Ramos (cell line): ENCODE measurements around the gene PLCH2.
"Not testable (repeated sequence)": the region's sequence is repeated elsewhere in the genome, so short reads cannot be mapped to it uniquely, and the experiment has no call there.

ENCODE experiments used
- in situ Hi-C: fragments of 300-500 bp; cut with MboI; formaldehyde crosslinking; loops from one replicate; pipeline ENCODE4 v1.14.3; 2022; ENCODE audit warnings: low sequenced_read_pairs; ENCODE audit not compliant: unreplicated experiment

The PLCH2 gene

DNA sequence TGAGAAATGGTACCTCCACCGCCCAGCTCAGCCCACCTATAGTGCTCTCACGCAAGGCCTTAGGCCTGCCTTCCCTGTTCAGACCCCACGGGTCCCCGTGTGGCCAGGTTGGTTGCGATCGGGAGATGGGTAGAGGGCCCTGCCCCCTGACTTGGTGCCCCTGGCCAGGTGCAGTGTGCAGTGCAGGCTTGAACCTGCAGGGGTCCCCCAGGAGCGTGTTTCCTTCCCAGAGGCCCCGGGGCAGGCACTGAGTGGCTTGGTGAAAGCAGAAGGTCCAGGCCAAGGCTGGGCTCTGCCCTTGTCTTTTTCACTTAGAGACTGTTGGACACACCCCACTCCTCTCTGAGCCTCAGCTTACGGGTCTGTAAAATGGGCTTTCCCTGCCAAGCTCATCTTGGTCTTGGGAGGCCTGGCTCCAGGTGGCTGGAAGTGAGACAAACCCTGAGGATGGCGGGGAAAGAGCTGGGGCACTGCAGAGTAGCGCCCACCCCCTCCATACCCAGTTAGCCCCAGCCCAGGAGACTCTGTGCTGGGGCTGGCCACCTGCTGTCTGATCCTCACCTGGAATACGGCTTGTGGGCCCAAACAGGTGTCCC is 63.3 kb downstream of the PLCH2 start:
- in situ Hi-C loops: no loop called here

DNA sequence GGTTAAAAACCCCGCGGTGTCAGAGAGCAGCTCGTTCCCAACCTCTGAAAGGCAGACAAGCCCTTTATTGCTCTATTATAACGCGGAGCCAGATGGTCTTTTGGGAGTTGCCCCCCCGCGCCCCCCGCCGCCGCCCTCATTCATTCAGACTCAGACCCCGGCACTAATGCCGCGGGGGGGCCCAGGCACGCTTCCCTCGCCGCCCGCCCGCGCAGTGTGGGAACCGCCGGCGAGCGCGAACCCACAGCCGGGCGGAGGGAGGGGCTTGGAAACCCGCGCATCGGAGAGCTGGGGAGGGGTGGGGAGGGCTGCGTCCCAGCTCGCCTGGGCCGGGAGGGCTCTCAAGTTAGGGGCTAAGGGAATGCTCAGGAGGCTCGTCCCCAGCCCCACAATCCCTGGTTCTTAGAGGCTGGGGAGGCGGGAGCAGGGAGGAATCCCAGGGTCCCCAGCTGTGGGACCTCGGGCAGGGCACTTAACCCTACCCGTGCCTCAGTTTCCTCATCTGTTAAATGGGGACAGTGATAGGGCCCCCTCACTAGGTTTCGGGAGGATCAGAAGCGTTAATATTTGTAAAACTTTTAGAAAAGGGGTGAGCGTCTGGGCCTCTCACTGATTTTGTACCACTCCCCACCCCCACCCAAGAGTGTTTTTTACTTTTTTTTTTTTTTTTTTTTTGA is 64.9 kb downstream of the PLCH2 start:
- in situ Hi-C loops: no loop called here

DNA sequence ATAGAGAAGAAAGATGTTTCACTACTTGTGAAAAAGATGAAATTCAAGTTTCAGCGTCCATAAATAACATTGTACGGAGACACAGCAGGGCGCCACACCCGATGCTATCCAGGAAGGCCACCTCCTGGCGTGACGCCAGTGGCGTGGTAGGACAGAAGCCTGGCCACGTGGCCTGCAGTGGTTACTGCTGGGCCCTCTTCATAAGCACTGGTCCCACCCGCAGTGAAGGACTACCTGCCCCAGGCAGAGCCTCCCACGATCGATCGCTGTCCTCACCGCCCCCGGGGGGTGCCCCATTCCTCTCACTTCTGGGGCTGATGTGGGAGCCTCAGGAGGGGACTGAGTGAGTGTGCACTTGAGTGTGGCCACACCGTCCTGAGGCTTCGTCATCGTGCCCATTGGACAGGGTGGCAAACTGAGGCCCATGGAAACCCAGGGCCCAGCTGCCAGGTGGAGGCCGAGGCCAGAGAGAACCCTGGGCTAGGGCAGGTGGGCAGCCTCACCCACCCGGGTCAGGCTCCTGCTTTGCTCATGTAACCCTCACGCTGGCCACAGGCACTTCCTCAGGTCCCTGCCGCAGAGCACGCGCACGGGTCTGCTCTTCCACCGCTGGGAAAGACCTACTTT is 65.6 kb downstream of the PLCH2 start:
- in situ Hi-C loops: no loop called here

DNA sequence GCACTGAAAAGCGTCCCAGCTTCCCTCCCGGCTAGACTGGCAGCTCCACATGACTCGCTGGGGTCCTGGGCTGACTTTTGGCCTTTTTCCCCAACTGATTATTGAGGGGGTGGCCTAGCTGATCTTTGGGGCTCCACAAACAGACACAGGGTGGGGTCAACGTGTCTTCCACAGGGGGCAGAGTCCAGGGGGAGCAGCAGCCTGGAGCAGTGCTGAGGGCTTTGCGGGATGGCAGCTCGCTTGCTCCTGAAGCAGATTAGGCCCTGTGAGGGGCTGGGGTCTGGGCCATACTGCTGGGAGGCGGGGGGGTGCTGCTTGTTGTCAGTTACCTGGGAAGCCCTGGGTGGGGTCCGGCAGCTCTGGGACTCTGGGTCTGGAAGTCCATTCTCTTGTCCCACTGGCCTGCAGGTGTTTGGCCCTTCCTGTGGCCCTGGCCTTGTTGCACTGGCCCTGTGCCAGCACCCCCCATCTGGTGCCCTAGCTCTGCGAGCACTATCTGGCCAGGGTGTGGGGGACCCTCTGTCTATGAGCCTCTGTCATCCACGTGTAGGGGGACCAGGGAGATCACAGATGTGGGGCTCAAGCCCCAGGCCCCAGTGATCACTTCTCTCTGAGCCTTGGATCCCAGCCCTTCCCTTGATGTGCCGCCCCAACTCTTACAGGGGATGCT is 66.3 kb downstream of the PLCH2 start:
- in situ Hi-C loops: no loop called here

DNA sequence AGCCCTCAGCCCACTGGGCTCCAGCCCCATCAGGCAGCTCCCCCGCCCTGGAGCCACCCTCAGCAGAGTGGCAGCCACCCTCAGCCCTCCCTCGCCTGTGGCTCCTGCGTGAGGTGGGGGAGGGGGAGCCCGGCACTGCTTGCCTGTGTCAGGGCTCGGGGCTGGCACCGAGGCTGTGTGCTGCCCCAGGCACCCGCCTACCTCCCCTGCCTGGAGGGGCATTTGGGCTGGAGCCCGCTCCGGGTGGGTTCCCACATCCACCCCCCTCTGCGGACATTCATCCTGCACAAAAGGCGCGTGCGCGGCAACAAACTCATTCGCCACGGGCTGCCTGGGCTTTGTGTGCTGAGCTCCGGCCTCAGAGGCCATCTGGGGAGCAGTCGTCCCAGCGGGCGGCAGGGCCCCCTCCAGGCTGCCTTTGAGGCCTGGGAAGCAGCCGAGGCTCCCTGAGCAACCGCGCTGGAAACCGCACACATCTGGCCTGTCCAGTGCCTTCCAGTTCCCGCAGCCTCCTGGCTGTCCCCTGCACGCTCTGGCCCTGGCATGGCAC is 67.5 kb downstream of the PLCH2 start:
- in situ Hi-C loops: no loop called here

DNA sequence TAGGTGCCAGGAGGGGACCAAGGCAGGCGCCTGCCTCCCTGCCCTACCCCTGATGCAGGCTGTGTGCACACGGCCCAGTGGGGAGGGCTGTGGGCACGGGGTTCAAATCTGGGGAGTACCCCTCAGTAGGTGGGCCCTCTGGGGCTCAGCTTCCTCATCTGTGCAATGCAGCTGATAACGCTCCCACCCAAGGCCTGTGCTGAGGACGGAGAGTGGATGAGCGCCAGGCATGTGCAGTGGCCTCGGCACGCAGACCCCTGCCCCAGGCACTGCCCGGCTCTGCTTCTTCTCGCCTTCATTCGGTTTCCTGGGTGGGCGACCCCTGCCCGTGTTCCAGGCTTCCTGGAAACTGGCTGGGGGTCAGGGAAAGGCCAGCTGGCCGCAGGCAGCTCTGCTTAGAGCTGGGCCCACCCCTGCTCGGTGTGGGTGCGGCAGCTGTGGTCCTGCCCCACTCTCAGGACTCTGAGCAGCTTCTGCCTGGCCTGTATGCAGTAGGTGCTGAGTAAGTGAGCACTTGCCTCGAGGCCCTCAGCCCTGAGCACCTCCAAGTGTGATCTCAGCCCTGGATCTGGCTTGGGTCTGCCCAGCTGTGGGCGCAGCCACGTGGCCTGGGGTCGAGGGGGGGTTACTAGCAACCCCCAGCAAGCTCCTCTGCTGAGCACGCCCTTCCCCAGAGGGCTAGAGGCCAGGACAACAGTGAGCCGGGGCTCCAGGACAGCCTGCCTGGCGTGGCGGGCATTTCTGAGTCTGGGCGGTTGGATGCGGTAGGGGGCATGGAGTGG is 68.2 kb downstream of the PLCH2 start:
- in situ Hi-C loops: no loop called here

DNA sequence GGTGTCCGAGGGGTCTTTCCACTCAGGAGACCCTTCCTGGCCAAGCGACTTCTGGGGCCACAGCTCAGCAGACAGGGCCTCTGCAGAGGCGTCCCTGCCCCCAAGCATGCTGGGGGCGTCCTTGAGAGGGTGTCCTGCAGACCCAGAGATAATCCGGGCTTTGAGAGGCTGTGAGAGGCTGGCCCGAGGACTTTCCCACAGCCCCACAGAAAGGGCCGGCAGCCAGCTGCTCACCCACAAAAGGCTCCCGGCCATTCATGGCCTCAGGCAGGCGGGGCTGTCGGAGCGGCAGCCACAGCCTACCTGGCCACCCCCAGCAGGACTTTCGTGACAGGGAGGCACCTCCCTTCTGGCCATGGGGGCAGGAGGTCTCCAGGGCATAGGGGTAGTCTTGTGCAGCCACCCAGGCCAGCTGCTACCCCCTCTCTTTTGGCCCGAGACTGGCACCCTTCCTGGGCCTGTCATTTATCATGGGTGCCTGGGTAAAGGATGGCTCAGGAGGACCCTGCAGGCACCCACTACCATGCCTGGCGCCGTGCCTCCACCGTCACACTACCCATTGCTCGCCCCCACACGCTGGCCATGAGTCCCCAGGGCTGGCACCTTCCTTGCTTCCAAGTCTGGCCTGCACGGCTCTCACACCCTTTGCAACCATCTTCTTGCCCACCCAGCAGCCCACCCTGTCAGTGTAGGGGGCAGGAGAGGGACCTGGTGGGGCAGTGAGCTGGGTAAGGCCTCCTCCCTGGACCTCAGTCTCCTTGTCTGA is 69.0 kb downstream of the PLCH2 start:
- in situ Hi-C loops: loop anchor here (5.0 kb wide), 1 partner anchor 133 kb away; the partner anchor contains the start of gene PEX10

DNA sequence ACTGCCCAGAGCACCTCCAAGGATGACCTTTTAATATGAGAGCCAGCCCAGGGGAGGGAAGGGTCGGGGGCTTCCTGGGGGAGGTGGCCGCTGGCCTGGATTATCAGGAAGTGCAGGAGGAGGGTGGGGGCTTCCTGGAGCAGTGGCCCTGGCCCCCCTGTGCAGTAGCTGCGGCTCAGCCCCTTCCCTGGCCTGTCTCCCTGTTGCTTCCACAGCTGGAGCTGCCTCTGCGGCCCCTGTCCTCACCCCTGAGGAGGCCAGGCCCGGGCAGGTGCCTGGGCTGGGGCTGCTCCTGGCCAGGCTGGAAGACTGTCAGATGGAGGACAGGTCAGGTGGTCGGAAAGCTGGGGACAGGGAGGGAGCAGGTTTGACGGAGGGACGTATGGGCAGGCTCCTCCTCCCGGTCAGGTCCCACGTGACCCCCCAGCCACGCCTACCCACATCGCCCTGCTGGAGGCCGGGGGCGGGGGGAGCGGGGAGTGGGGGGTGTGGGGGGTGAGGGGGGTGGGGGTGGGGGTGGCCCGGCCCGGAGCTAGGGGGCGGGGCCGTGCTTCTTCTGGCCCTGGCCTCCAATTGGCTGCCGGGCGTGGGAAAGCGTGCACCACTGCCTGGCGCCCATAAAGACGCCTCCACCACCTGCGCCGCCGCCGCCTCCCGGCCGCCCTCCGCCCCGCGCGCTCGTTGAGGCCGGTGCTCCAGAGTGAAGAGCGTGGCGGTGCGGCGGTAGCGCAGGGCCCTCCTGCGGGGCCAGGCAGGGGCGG is 69.8 kb downstream of the PLCH2 start:
- in situ Hi-C loops: loop anchor here (5.0 kb wide), 1 partner anchor 134 kb away; the partner anchor contains the start of gene PEX10

DNA sequence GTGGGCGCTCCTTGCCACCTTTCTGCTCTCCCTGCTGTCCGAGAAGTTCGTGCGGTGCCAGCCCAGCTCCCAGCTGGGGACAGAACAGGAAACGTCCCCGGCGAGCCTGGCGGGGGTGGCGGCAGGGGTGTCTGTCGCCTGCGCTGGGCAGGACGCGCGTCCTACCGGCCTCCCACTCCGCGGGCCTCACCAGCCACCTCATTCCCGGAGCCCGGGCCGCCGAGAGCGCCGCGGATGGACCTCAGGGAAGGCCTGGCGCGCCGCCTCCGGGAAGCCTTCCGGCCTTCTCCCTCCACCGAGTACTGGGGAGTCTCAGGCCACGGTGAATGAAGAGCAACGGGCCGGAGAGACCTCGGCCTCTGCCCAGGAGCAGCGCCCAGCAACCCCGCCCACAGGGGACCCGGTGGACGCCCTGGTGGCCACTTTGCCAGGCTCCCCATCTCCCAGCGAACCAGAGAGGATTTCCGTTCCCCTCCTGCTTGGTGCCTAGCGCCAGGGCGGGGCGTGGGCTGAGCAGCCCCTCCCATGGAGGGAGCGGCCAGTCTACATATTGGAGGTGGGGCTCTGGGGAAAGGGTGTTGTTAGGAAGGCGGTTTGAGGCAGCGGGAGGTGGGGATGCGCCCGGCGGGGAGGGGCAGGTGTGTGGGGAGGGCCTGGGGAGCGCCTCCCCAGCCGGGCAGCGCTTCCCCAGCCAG is 70.6 kb downstream of the PLCH2 start:
- in situ Hi-C loops: loop anchor here (5.0 kb wide), 1 partner anchor 134 kb away; the partner anchor contains the start of gene PEX10

DNA sequence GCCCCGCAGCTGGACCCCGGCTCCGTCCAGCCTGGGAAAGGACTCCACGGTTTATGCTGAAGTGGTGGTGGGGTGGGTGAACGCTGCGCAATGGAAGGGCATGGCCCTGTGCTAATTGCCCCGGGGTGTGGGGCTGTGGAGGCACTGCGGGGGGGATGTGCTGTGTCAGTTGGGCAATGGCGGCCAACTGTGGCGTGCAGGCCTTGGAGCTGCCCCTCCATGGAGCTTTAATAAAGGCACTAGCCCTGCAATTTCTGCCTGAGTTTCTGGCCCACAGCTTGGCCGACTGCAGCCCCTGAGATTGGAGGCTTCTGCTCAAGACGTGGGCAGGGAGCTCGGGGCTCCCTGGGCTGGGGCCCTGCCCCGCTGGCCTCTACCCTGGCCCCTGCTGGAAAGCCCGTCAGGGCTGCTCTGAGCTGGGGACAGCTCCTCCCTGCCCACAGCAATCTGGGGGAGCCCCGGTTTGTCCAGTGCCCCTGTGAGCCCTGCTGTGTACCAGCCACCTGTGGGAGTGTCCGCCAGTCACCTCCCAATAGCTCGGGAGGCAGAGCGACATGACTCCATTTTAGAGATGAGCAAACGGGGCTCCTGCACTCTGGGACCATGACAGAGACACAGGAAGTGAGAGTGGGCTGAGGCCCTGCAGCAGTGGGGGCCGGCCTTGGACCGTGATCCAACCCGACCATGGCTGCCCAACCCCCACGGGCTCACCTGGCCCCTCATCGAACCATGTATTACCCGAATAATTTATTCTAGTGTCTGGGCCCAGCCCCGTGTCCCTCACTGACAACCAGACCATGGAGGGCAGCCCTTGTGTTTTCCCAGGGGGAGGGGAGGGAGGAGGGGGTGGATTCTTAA is 71.3 kb downstream of the PLCH2 start:
- in situ Hi-C loops: loop anchor here (5.0 kb wide), 1 partner anchor 135 kb away; the partner anchor contains the start of gene PEX10

DNA sequence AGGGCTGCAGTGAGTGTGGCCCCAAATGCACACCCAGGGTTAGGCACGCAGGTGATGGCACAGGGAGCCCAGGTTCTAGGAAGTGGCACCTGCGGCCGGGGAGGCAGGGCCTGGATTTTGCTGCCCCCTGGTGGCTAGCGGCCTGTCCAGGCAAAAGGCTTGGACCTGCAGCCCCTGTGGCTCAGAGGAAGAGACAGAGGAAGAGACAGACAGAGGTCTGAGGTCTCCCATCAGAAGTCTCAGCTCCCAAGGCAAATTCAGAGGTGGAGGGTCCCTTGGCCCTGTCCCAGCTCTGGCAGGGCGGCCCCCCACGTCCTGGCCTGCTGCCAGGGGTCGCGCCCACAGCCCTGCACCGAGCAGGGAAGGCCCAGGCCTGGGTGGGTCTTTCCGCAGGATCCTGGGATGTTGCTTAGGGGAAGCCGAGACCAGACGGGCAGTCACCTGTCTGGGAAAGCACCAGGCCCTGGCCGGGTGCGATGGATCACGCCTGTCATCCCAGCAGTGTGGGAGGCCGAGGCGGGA is 72.0 kb downstream of the PLCH2 start:
- in situ Hi-C loops: loop anchor here (5.0 kb wide), 1 partner anchor 136 kb away; the partner anchor contains the start of gene PEX10

DNA sequence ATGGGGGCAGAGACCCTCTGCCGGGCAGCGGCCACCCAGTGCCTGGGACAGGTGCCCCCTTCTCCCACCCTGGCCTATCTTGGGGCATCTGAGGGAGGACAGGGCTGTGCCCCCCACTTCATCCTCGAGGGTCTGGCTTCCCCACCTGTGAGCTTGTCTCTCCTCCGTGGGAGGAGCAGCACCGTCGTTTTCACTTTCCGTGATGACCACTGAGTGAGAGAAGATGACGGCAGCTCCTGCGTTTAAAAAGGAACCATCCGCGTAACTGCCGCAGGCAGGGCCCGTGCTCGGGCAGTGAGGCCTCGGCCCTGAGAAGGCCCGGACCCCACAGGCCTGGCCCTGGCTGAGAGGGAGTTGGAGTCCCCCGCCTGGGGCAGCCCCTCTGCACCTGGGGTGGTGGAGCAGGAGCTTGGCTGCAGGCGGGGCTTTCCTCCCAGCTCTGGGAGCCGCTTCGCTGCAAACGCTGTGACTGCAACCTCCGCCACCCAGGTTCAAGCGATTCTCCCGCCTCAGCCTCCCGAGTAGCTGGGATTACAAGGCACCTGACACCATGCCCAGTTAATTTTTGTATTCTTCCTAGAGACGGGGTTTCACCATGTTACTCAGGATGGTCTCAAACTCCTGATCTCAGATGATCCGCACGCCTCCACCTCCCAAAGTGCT is 73.4 kb downstream of the PLCH2 start:
- in situ Hi-C loops: loop anchor here (5.0 kb wide), 1 partner anchor 137 kb away; the partner anchor contains the start of gene PEX10

DNA sequence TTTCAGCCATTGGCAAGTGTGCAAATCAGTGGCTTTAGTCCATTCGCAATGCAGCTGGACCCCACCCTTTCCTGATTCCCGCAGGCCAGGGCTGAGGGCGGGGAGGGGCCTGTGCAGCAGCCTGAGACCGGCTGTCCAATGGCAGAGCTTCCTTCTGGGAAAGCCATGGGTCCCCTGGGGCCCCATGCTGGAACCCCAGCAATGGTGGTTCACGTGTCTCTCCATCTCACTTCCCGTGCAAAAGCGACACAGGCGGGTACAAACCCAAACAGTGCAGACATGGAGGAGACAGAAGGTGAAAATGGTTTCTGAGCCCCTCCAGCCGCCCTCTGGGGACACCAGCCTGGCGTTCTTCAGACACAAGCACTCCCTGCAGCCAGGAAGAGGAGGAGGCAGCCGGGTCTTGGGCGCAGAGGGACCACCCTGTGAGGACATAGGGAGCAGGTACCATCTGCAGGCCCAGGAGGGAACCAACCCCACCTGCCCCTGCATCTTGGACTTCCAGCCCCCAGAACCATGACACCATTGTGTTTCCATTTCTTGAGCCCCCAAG is 74.3 kb downstream of the PLCH2 start:
- in situ Hi-C loops: not testable (repeated sequence)

DNA sequence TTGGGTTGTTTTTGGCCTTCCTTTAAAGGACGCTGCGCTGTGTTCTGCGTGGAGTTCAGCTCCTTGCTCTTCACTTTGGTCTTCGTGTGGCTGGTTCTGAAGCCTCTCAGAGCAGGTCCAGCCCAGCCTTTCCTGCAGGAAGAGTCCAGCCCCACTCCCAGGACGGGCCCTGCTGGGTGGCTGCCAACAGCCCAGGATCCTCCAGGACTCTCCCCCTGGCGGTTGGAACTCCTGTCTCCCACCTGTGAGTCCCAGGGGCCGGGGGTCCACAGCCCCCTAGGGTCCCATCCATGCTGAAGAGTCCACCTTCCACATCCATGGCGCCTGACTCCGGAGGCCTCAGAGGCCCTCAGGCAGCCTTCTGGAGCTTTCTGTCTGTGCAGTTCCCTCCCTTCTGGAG is 75.5 kb downstream of the PLCH2 start:
- in situ Hi-C loops: not testable (repeated sequence)

DNA sequence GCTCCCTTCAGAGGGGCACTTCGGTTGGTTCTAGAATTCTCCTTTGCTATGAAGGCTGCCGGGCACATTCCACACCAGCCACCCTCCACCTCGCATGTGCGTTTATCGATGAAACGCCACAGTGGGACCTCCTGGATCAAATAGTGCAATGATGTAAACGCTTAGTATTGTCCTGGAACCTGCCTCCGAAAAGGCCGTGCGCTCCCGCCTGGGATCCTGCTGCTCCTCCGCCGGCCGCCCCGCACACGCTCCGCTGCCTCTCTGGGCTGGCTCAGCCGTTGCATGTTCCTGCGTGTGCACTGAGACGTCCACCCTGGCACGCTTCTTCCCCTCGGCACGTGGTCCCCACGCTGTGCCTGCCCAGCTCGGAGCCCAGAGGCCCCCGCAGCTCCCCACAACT is 76.1 kb downstream of the PLCH2 start:
- in situ Hi-C loops: no loop called here

DNA sequence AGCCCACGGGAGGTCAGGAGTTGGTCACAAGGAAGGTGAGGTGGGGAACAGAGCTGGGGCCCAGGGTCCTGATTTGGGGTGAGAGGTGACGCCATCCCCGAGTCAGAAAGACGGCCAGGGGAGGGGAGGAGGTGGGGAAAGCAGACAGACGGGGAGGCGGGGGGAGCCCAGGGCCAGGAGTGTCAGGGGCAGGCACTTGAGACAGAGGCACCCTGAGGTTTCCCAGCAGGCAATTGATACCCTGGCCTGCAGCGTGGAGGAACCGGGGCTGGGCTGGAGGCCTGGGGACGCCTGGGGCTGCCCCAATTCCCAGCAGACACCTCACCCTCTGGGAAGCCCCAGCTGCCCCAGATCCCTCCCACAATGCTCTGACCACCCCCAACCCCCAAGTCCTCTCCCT is 77.0 kb downstream of the PLCH2 start:
- in situ Hi-C loops: not testable (repeated sequence)
